Bronchial epithelial cell (primary cell): ENCODE measurements around the gene PDE8A. TPM values are rescaled to one million over a fixed set of nuclear protein-coding genes. Genes with fewer than 3 reads are reported as not detected.

Experiments
- DNase-seq: peaks from one replicate; pipeline ENCODE4 v3.0.0-alpha.2; 2010; ENCODE audit warnings: low read depth
- FAIRE-seq: peaks from 2 replicates; lab custom pipeline; 2011; peaks lifted over from hg19 to GRCh38; lab: Jason Lieb, UNC
- H3K27me3 ChIP-seq: 2 replicates; pipeline ENCODE4 v1.5.1; 2011; ENCODE audit warnings: low read length; ENCODE audit not compliant: control insufficient read depth, insufficient read depth
- H3K36me3 ChIP-seq: 2 replicates; pipeline ENCODE4 v1.5.1; 2011; ENCODE audit warnings: low read length; ENCODE audit not compliant: control insufficient read depth, insufficient read depth
- H3K4me3 ChIP-seq: 2 replicates; pipeline ENCODE4 v1.5.1; 2011; ENCODE audit warnings: mild to moderate bottlenecking, low read depth, low read length, control low read depth
- CTCF ChIP-seq: IDR thresholded peaks from 2 replicates; pipeline ENCODE4 v1.5.1; 2011; ENCODE audit warnings: mild to moderate bottlenecking, moderate library complexity, low read length, control low read depth, inconsistent platforms; ENCODE audit not compliant: insufficient read depth, severe bottlenecking
- total RNA-seq: library from RNA; depleted of rRNA; stranded (reverse); fragments of >200 nt; gene quantifications from 2 replicates; pipeline ENCODE4 v1.2.1, GENCODE V29; 2014

Gene PDE8A
- total RNA-seq, 1 donor from 2014 or later = 11.6 TPM

- H3K27me3 ChIP-seq = no peaks in the 10 kb centered on the region
- H3K4me3 ChIP-seq = no peak overlapping the region
- DNase-seq (no peak), FAIRE-seq (no peak)
- H3K36me3 ChIP-seq = no peaks in the 10 kb centered on the region
- TF ChIP-seq CTCF = no peak
Observed at GRCh38 chr15:84953726-84954125, 27.9 kb upstream of the PDE8A start.

GRCh38 chr15:84955089-84955848 is 26.4 kb upstream of the PDE8A start:
- peak; percentile 89 for TF ChIP-seq CTCF
- Histone ChIP-seq H3K27me3 (no peaks in the 10 kb centered on the region), H3K36me3 (no peaks in the 10 kb centered on the region), H3K4me3 (no peak overlapping the region)
- DNase-seq (peak; percentile 54), FAIRE-seq (no peak)

GRCh38 chr15:84956199-84956598 is 25.5 kb upstream of the PDE8A start:
- no peak for TF ChIP-seq CTCF
- DNase-seq (no peak), FAIRE-seq (no peak)
- H3K4me3 ChIP-seq = no peak overlapping the region
- H3K36me3 ChIP-seq = no peaks in the 10 kb centered on the region
- no peaks in the 10 kb centered on the region for H3K27me3 ChIP-seq

- Histone ChIP-seq H3K27me3 (no peaks in the 10 kb centered on the region), H3K36me3 (no peaks in the 10 kb centered on the region), H3K4me3 (no peak overlapping the region)
- FAIRE-seq (no peak), DNase-seq (no peak)
- no peak for TF ChIP-seq CTCF
Observed at GRCh38 chr15:84960391-84961113, 21.1 kb upstream of the PDE8A start.

GRCh38 chr15:84961114-84961452 is 20.6 kb upstream of the PDE8A start:
- DNase-seq (peak; percentile 57), FAIRE-seq (no peak)
- no peak for TF ChIP-seq CTCF

More at GRCh38 chr15:84961114-84961452, 20.6 kb upstream of the PDE8A start:
- no peaks in the 10 kb centered on the region for H3K36me3 ChIP-seq
- H3K27me3 ChIP-seq = no peaks in the 10 kb centered on the region
- no peak overlapping the region for H3K4me3 ChIP-seq
